Activated gamma-delta T cell treated with Interleukin-2 at 50 U/mL for 16 hours (primary cell): Measurements from ENCODE around the gene TNN.
"Not testable (repeated sequence)": the region's sequence is repeated elsewhere in the genome, so short reads cannot be mapped to it uniquely, and the experiment has no call there.

Experiments used
- DNase-seq: peaks from one replicate; pipeline ENCODE4 v3.0.0-alpha.2; 2020

The TNN gene, protein sequence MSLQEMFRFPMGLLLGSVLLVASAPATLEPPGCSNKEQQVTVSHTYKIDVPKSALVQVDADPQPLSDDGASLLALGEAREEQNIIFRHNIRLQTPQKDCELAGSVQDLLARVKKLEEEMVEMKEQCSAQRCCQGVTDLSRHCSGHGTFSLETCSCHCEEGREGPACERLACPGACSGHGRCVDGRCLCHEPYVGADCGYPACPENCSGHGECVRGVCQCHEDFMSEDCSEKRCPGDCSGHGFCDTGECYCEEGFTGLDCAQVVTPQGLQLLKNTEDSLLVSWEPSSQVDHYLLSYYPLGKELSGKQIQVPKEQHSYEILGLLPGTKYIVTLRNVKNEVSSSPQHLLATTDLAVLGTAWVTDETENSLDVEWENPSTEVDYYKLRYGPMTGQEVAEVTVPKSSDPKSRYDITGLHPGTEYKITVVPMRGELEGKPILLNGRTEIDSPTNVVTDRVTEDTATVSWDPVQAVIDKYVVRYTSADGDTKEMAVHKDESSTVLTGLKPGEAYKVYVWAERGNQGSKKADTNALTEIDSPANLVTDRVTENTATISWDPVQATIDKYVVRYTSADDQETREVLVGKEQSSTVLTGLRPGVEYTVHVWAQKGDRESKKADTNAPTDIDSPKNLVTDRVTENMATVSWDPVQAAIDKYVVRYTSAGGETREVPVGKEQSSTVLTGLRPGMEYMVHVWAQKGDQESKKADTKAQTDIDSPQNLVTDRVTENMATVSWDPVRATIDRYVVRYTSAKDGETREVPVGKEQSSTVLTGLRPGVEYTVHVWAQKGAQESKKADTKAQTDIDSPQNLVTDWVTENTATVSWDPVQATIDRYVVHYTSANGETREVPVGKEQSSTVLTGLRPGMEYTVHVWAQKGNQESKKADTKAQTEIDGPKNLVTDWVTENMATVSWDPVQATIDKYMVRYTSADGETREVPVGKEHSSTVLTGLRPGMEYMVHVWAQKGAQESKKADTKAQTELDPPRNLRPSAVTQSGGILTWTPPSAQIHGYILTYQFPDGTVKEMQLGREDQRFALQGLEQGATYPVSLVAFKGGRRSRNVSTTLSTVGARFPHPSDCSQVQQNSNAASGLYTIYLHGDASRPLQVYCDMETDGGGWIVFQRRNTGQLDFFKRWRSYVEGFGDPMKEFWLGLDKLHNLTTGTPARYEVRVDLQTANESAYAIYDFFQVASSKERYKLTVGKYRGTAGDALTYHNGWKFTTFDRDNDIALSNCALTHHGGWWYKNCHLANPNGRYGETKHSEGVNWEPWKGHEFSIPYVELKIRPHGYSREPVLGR (N-terminal part only)

DNA sequence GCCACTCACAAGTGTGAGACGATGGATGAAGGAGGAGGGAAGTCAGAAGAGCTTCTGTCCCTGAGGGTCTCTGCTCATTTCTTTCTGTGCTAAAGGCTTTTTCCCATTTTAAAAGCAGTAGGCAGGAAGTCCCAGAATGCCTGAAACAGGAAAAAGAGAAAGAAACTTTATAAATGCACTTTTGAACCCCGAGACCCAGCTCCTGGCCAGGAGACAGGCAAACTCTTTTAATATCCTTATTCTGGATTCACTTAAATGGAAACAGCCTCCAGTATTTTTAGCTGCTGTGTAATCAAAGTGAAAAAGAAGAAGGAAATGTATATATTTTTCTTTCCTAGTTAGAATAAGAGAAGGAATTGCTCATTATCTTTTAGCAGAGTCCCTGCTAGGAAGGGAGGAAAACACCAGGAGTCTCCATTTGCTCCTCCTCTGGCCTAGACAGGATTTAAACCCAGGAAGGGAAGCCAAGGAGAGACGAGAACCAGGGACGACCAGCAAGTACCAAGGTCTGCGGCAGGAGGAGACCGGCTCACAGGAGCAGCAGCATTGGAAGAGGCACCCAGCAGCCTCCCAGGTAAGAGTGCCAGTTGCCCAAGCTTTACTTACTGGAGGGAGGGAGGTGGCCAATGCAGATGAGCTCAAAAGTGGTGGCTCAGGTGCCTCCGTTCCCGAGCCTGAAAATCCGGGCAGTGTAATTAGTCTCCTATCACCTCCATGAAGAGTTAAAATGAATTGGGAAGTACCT is at the start of gene TNN:
TNN (plus strand) TSS at position 472 of the 745 bp plus-strand sequence. CDS start 9,586 bp downstream, outside the sequence.
- DNase-seq: no peak

DNA sequence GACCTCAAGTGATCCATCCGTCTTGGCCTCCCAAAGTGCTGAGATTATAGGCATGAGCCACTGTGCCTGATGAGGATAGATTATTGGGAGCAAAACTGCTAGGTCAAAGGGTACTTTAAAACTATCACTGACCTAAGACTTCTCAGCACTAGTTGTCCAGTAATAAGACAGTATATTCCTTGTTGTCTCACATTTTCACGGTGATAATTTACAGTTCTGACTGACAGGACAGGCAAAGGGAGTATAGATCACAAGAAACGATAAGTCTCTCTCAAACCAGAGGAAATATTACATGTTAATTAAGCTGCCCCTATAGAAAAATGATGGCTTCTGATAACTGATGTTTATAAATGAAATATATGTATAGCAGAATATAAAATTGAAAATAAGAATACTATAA is 48.1 kb upstream of the TNN start:
- DNase-seq: no peak

DNA sequence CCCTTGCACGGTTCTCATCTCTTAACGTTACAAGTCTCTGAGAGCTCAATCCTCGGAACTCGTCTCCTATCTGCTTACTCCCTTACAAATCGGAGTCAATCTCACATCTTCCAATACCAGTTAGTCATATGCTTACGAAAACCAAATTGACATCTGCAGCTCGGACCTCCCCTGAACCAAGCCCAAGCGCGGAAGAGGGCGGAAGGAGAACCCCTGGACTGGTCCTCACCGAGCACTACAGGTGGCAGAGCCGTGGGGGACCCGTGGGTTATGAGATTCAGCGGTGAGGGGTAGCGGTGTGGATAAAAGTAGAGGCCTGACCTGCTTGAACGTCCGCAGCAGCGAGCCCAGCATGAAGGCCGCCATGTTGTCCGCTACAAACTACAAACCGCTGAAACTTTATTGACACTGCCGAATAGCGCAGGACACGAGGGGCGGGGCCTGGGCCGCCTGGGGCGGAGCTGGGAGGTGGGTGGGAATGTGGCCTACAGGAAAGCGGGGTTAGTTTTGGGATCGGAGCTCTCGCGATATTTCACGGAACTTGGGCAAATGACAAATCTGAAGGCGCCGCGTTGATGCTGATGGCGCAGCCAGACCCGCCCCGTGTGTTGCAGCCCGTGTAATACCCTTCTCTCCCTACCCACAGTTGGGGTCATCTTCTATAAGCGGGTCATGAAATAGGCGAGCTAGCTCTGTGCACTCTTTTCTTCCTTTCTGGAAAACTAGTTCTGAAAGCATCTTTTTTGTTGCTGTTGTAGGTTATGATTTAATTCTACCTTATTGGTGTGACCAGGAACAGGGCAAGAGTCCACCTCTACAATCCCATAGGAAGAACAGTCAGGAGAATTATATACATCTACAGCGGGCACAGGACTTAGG is 44.4 kb upstream of the TNN start, which contains the start of gene MRPS14:
MRPS14 (minus strand) TSS at position 383 of the 879 bp plus-strand sequence; CDS start at position 366, 17 bp downstream.
- peak; percentile 96 for DNase-seq

DNA sequence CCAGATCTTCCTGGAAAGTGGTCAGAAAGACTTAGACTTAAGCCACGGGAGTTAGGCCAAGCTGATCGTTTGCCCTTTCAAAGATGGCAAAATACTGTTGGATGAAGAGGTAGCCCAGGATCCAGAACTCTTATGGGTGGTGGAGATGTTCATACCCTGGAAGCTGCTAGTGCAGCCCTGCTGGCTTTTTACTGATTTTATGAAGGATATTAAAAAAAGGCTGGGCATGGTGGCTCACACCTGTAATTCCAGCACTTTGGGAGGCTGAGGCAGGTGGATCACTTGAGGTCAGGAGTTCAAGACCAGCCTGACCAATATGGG is 43.8 kb upstream of the TNN start:
- DNase-seq: not testable (repeated sequence)

DNA sequence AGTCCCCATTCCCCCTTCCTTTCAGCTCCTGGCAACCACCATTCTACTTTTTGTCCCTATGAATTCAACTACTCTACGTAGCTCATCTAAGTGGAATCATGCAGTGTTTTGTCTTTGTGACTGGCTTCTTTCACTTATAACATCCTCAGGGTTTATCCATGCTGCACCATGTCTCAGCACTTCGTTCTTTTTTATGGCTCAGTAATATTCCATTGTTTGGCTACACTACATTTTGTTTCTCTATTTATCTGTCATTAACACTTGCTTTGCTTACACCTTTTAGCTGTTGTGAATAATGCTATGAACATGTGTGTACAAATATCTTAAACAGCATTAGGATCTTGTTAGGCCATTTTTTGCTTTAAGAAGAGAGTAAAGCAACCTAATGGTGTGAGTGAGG is 42.9 kb upstream of the TNN start:
- no peak for DNase-seq

DNA sequence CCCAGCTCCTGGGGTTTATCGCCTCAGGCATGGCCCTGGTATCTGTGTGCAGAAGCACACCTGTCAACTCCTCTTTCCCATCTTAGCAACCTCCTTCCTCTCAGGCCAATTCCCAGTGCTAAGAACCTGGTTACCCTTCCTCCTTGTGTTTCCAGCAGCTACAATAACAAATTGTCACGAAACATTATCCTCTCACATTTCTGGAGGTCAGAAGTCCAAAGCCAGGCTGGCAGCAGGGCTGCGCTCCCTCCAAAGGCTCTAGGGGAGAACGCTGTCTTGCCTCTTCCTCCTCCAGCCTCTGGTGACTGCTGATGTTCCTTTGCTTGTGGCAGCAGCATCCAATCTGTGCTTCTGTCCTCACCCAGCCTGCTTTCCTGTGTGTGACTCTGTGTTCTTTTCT is 33.7 kb upstream of the TNN start:
- DNase-seq: no peak

DNA sequence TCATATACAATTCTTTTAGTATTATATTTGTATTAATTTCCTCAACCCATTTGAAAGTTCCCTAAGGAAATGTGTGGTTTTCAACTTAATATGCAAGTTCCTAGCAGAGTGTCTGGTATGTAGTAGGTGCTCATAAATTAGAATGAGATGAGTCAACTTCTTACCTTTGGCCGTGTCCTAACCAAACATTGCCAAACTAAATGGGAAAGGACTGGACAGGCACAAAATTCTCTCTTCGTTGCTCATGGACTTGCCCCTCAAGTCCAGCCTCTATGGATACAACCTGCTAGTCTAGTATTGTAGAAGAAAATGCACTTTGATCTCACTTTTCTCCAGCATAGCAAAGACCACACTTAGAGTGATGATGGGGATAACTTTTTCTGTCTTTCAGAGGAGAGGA is 32.9 kb upstream of the TNN start:
- no peak for DNase-seq

DNA sequence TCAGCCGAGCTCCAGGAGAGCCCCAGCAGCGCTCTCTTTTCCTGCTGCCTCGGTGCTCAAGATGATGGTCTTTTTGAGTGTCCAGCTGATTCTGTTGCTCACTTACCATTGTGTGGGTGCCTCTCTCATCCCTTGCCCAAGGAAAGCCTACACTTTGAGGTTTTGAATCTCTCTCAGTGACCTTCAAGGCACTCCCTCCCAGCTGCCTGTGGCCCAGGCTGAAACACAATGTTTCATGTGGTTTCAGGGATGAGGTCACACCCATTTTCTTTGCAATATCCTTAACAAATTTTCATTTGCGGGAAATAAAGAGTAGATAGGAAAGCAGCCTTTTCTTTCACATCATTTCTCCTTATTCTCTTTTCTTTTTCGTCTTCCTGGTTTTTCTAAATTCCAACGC is 31.8 kb upstream of the TNN start:
- no peak for DNase-seq

DNA sequence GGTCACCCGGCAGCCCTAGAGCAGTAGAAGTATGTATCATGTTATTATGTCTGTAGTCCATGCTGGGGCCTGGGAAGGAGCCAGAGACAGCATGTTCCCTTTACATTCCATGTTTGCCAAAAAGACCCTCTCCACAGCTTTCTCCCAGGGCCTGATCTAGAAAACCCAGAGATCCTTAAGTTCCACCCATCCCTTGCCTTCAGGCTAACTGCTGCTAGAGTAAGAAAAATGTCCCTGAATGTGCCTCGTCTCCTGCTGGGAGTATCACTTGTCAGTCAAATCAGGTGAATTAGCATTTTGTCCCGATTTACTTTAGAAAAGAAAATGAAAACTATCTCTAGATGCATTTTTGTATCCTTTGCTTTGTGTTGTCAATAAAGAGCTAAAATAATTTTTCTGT is 31.2 kb upstream of the TNN start:
- DNase-seq: no peak

DNA sequence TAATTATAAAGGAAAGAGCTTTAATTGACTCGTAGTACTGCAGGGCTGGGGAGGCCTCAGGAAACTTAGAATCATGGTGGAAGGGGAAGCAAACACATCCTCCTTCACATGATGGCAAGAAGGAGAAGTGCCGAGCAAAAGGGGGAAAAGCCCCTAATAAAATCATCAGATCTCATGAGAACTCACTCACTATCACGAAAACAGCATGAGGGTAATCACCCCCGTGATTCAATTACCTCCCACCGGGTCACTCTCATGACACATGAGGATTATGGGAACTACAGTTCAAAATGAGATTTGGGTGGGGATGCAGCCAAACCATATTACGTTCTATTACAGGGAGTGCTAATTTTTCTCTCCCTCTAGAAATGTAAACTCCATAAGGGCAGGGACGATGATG is 30.2 kb upstream of the TNN start:
- DNase-seq: no peak

DNA sequence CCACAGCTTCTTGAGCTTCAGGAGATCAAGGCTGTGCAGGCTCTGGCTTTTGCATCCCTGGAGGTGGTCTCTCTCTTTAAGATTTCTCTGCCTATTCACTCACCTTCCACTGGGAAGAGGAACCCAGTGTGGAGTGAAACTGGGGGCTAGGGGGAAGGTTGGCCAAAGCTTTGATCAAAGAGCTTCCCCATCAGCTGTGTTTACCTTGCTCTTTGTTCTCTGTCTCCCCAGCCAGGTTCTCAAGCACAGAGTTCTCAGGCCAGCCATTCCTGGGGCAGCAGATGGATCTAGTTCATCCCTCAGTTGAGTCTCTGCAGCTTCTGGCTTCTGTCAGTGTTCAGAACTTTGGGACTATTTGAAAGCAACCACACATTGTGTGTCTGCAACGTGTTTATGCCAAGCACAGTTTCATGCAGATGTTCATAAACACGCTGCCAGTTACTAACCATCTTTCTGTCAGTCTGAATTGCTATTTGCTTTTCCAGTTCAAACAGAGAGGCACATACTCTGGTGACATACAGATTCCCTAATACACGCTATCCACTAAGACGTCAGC is 27.2 kb upstream of the TNN start:
- DNase-seq: no peak

DNA sequence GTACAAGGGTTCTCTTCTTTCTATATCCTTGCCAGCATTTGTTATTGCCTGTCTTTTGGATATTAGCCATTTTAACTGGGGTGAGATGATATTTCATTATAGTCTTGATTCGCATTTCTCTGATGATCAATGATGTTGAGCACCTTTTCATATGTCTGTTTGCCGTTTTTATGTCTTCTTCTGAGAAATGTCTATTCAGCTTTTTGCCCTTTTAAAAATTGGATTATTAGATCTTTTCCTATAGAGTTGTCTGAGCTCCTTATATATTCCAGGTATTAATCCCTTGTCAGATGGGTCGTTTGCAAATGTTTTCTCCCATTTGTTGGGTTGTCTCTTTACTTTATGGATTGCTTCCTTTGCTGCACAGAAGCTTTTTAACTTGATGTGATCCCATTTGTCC is 25.0 kb upstream of the TNN start:
- DNase-seq: no peak

DNA sequence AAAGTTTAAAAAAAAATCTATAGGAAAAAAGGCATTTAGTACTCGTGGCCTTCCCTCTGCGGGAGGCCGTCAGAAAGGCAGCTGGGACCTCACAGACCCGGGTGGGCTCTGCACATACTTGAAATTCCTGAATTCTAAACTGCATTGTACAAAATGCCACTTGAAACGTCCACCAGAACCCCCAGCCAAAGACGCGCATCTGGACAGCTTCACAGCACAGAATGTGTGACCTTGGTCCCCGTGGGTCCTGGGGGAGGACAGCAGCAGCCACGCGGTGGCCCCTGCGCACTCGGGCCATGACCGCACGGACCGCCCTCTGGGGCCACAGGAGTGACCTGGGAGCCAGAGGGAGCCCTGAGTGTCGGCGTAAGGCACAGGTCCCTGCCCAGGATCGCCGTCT is 23.8 kb upstream of the TNN start:
- no peak for DNase-seq

DNA sequence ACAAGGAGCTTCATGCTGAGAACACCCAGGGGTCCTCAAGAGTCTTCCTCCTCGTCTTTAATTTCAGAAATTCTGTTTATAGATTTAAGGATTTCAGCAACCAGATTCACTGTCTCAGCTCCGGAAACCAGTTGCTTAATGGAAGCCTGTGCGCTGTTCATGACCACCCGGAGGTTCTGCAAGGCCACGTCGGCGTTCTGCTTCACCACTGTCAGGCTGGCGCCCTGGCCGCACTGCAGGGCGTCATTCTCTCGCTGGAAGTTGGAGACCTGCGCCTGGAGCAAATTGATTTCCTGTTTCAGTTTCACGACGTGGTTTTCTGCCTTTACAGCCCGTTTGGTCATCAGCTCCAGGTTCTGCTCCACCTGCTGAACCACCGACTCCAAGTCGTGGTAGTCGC is 23.0 kb upstream of the TNN start:
- not testable (repeated sequence) for DNase-seq

DNA sequence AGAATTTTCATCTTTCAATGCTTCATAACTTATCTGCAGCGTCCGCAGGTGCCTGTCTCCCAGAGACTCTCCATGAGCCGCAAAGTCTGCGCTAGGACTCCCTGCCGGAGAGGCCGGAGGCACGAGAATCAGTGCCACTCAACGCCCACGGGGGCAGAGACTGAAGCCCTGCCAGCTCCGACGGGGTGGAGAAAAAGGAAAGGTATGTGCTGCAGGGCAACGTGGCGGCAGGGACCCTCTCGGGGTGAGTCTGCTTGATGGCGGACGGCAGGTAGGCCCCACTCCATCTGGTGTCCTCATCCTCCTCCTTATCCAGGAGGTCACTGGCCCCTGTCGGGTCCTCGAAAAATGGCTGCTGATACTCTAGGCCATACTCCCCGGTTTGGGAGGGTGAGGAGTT is 22.5 kb upstream of the TNN start:
- DNase-seq: no peak

DNA sequence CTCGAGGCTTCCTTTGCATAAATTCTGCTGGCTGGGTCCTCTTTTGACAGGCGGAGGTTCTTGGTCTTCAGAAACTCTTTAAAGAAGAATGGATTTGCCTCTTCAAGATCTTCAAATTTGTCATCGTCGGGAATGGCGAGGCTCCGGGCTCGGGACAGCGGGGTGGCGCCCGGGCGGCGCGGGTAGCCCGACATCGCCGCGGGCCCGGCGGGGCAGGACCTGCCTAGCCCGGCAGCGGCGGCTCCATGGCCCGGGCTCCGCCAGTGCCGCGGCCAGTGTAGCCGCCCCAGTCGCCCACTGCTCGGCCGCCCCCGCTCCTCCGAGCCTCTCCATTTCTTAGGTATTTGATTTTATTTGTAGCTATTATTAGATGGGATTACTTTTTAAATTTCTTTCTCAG is 22.1 kb upstream of the TNN start:
- DNase-seq: no peak

DNA sequence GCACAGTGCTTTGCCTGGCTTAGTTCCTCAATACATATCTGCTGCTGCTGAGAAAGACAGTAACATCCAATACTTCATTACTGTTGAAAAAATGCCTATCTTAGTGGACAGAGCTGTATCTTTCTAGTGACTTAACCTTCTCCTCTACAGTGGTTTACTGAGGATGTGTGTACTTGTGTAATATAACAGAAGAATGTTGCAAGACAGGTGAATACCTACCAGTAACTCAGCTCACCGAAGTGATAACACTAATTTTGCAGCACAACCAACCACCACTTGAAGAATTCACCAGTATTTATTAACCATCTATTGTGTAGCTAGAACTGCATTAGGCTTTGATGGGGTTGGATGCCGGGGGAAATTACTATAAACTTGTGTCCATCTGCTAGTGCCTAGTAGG is 16.6 kb upstream of the TNN start:
- DNase-seq: no peak

DNA sequence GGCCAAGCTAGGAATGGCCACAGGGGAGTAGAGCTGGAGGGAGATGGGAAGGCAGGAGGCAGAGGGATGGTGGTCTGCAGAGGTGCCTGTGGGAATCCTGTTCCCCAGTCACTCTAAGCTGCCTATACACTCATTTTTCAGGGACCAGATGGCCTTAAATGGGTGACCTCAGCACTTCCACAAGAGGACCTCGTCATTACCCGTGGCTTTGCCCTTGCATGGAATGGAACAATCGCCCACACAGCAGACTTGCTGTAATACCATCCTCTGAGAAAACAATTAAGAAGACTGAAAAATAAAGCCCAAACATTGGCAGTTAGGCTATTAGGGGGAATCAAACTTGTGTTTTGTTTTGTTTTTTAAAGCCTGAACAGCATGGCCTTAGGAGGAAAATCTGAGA is 12.9 kb upstream of the TNN start:
- DNase-seq: no peak

DNA sequence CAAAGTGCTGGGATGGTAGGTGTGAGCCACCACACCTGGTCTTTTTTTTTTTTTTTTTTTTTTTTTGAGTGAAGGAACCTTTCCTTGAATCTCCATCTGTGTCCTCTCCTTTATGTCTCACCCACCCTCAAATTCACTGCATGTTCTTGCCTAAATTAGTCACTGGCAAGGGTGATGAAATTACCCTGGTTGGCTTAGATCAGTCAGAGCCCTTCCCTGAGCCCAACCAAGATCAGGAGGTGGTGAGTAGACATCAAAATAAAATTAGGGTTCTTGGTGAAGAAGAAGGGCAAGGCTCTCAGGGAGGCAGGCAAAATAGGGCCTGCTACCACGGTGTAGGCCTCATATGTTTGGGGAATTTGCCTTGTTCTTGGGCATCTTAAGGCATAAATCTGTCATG is 5.3 kb upstream of the TNN start:
- DNase-seq: no peak

DNA sequence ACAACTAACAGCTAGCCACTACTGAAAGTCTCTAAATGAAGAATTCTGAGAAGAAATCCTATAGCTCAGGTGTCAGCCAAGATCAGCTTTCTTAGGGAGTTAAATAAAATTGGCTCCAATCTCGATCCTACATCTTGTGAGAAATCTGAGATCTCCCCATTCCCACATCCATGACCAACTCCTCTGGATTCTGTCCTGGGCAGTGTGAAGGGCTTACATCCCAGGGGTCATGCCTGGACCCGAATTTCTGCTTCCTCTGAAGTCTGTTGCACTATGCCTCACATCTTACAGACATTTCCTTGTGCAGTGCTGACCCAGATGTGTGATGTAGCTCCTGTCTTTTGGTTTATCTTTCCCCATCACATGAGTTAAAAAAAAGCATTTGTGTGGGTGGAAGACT is 4.8 kb upstream of the TNN start:
- DNase-seq: no peak

DNA sequence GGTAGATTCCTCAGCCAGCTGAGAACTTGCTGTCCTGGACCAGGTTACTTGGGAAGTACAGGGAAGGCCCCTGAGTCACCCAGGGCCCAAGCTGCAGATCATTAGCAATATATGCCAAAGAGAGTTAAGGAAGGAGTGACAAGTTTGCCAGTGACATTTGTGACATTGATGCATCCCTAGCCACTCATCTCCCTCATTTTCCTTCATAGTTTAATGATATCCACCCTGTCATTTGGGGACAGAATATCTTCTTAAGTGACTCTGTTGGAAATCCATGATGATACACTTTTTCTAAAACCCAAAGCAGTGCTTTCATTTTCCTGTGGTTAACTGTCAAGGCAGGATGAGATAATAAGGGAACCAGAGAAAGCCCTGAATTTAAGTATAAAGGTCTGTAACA is 3.2 kb downstream of the TNN start:
- DNase-seq: no peak
